HUES64 (cell line): ENCODE data around the gene OSBPL6.

Experiments
- H3K27ac ChIP-seq: 2 replicates; pipeline ENCODE4 v1.7.0; 2013; ENCODE audit warnings: low read depth, low read length, inconsistent platforms
- H3K27me3 ChIP-seq: 2 replicates; pipeline ENCODE4 v1.6.1; 2013; ENCODE audit warnings: mild to moderate bottlenecking, low read length; ENCODE audit not compliant: insufficient read depth
- H3K36me3 ChIP-seq: 2 replicates; pipeline ENCODE4 v1.6.1; 2013; ENCODE audit warnings: mild to moderate bottlenecking, low read length; ENCODE audit not compliant: insufficient read depth
- H3K4me1 ChIP-seq: 2 replicates; pipeline ENCODE4 v1.6.1; 2013; ENCODE audit warnings: mild to moderate bottlenecking, low read length, moderate library complexity; ENCODE audit not compliant: insufficient read depth
- H3K4me3 ChIP-seq: 2 replicates; pipeline ENCODE4 v1.5.1; 2013; ENCODE audit warnings: mild to moderate bottlenecking, low read length, moderate library complexity
- H3K9ac ChIP-seq: 2 replicates; pipeline ENCODE4 v1.6.1; 2013; ENCODE audit warnings: mild to moderate bottlenecking, low read depth, low read length
- H3K9me3 ChIP-seq: 2 replicates; pipeline ENCODE4 v1.6.1; 2013; ENCODE audit warnings: low read depth, low read length; ENCODE audit not compliant: insufficient read depth
- WGBS: fragments of 150-250, 120-280 bp; methylation state at CpG from one replicate; pipeline ENCODE4 v1.1.7; 2013; ENCODE audit warnings: missing lambda C conversion rate; 5-methylcytosine and 5-hydroxymethylcytosine counted together

Gene OSBPL6

DNA sequence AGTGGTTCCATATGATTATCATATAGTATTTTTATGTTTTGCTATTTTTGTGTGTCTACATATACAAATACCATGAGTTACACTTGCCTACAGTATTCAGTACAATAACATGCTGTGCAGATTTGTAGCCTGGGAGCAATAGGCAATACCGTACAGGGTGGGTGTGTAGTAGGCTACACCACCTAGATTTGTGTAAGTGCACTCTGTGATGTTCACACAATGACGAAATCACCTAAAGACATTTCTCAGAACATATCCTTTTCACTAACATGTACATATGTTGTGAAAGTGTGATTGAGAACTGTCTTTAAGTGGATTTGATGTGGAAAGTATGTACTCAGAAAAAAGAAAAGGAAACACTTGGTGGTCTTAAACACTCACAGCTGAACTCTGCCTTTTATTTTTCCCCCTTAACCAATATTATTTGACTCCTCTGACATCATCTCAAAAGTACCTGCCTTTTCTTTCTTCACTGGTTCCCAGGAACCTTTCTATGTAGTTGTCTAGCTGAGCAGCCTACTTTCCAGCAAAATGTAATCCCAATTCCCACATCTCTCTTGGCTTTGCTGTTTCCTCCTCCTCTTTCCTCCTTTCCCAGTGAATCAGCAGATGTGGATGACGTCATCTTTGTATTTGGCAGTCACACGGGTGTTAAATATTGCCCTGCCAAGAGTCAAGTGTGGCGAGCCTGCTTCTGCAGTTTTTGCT is 47.7 kb downstream of the OSBPL6 start:
- peaks cover 9% of the 10 kb centered on the region; the same call in 1 of the 2 replicates for H3K4me1 ChIP-seq
- 62% methylated on average over 4 of the region's 5 CpGs for WGBS
- no peaks in the 10 kb centered on the region for H3K27me3 ChIP-seq
- H3K27ac ChIP-seq = no peak overlapping the region
- no peak overlapping the region for H3K4me3 ChIP-seq
- H3K36me3 ChIP-seq = no peaks in the 10 kb centered on the region
- no peaks in the 10 kb centered on the region for H3K9me3 ChIP-seq
- no peak overlapping the region for H3K9ac ChIP-seq

DNA sequence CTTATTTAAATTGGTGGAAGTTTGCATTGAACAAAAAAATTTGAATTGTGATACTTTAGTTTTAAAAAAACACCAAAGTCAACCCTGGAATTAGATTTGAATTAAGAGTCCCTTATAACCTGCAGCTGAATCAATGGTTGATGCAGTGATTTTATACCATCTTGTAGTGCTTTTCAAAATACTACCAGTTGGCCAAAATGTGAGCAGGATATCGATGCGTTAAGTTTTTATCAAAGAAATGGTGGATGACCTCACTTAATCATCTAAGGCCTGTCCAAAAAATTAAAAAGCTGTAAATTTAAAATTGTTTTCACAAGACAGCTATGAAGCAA is 48.2 kb downstream of the OSBPL6 start:
- H3K4me1 ChIP-seq = peaks cover 9% of the 10 kb centered on the region; the same call in 1 of the 2 replicates
- H3K27me3 ChIP-seq = no peaks in the 10 kb centered on the region
- H3K9ac ChIP-seq = no peak overlapping the region
- no peaks in the 10 kb centered on the region for H3K9me3 ChIP-seq
- no peak overlapping the region for H3K27ac ChIP-seq
- WGBS = 97% methylated on average over 2 of the region's 2 CpGs
- H3K36me3 ChIP-seq = no peaks in the 10 kb centered on the region
- H3K4me3 ChIP-seq = no peak overlapping the region

DNA sequence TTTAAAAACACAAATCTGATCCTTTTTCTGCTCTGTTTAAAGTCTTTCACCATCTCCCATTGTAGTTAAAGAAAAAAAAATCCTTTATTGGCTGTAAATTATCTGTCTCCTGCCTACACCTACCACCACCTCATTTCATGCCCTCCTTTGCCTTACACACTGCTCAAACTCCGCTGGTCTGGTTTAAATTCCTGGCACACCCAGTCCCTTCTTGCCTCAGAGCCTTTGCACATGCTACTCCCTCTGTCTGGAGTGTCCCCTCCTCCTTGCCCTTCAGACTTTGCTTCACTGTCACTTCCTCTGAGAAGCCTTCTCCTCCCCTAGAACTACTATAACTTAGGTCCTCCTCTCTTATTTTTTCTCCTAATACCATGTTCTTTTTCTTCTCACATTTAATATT is 49.6 kb downstream of the OSBPL6 start:
- Histone ChIP-seq H3K9ac (no peak overlapping the region), H3K9me3 (no peaks in the 10 kb centered on the region), H3K27me3 (no peaks in the 10 kb centered on the region), H3K27ac (no peak overlapping the region), H3K4me1 (peaks cover 9% of the 10 kb centered on the region; the same call in 1 of the 2 replicates), H3K4me3 (no peak overlapping the region), H3K36me3 (no peaks in the 10 kb centered on the region)
- WGBS = 93% methylated on average over 1 of the region's 1 CpG

DNA sequence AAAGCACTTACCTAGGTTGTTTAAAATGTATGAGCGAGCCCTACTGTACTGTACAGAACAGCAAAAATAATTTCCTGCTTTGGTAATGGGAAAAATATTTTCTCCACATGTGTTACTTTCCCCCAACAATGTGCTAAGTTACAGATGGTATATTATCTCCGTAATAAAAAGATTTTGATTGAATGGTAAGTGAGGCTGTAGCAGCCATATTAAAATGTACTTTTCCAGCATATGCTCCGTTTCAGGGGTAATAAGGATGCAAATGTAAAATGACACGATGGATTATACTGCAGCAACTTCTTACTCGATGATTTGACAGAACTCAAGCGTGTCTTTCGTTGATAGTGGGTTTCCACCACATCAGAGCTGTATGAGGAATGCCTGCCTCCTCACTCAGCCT is 50.5 kb downstream of the OSBPL6 start:
- Histone ChIP-seq H3K36me3 (no peaks in the 10 kb centered on the region), H3K4me1 (peaks cover 9% of the 10 kb centered on the region; the same call in 1 of the 2 replicates), H3K4me3 (no peak overlapping the region), H3K9me3 (no peaks in the 10 kb centered on the region), H3K27ac (no peak overlapping the region), H3K9ac (no peak overlapping the region), H3K27me3 (no peaks in the 10 kb centered on the region)
- WGBS = 90% methylated on average over 7 of the region's 7 CpGs

DNA sequence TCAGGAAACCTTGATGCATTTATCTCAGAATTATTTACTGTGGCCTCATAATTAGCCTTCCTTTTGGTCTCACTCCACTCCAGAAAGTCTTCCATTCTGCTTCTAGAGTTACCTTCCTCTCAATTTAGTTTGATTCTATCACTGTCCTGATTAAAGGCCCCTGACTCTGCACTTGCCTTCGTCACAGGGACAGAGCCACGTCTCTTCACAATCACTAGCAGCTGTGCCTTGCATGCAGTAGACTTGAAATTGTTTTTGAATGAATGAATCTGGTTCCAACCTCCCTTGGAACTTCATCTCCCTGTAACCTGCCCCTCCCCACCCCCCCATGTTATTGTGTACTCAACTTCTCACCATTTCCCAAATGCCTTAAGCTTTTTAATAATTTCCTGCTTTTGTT is 52.4 kb downstream of the OSBPL6 start:
- Histone ChIP-seq H3K4me1 (peaks cover 9% of the 10 kb centered on the region; the same call in 1 of the 2 replicates), H3K27ac (no peak overlapping the region), H3K9ac (no peak overlapping the region), H3K27me3 (no peaks in the 10 kb centered on the region), H3K4me3 (no peak overlapping the region), H3K36me3 (no peaks in the 10 kb centered on the region), H3K9me3 (no peaks in the 10 kb centered on the region)
- 98% methylated on average over 2 of the region's 2 CpGs for WGBS

DNA sequence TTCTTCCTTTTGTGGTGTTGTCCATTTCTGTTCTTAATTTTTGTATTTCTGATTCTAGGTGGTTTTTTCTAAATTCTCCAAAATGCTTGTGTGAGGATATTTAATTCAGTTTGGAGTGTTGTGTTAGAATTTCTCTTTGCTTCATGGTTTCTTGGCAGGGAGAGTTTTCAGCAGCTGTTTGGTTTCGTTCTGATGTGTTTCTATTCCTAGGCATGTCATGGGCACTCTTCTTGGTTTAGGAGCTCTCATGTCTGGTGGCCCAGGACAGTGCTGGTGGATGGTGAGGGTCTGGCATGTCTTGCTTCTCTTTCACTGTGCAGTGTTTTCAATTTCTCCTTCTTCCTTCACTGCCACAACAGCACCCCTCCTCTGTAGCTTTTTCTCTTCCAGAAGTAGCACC is 52.9 kb downstream of the OSBPL6 start:
- H3K27ac ChIP-seq = no peak overlapping the region
- H3K36me3 ChIP-seq = no peaks in the 10 kb centered on the region
- no peak overlapping the region for H3K9ac ChIP-seq
- no peaks in the 10 kb centered on the region for H3K9me3 ChIP-seq
- H3K4me1 ChIP-seq = peaks cover 4% of the 10 kb centered on the region; the same call in 1 of the 2 replicates
- no peak overlapping the region for H3K4me3 ChIP-seq
- 83% methylated on average over 1 of the region's 1 CpG for WGBS
- no peaks in the 10 kb centered on the region for H3K27me3 ChIP-seq

DNA sequence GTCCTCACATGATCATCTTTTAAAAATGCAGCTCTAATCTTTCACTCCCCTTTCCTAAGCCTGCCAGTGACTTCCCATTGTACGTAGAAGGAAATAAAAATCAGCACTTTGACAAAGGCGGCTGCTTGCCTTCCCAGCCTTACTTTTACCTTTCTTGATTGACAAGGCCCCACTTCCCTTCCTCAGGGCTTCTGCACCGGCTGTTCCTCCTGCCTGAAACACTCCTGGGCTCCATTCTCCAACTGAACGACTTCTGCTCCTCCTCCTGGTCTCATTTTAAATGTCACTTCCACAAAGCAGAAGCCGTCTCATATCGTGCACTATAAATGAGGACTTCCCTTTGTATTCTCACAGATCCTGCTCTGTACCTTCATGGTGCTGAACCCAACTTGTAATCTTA is 56.1 kb downstream of the OSBPL6 start:
- no peaks in the 10 kb centered on the region for H3K27me3 ChIP-seq
- WGBS = 81% methylated on average over 6 of the region's 6 CpGs
- no peaks in the 10 kb centered on the region for H3K36me3 ChIP-seq
- H3K27ac ChIP-seq = no peak overlapping the region
- H3K9me3 ChIP-seq = no peaks in the 10 kb centered on the region
- H3K4me1 ChIP-seq = peaks cover 1% of the 10 kb centered on the region; the same call in 1 of the 2 replicates
- no peak overlapping the region for H3K9ac ChIP-seq
- H3K4me3 ChIP-seq = no peak overlapping the region

DNA sequence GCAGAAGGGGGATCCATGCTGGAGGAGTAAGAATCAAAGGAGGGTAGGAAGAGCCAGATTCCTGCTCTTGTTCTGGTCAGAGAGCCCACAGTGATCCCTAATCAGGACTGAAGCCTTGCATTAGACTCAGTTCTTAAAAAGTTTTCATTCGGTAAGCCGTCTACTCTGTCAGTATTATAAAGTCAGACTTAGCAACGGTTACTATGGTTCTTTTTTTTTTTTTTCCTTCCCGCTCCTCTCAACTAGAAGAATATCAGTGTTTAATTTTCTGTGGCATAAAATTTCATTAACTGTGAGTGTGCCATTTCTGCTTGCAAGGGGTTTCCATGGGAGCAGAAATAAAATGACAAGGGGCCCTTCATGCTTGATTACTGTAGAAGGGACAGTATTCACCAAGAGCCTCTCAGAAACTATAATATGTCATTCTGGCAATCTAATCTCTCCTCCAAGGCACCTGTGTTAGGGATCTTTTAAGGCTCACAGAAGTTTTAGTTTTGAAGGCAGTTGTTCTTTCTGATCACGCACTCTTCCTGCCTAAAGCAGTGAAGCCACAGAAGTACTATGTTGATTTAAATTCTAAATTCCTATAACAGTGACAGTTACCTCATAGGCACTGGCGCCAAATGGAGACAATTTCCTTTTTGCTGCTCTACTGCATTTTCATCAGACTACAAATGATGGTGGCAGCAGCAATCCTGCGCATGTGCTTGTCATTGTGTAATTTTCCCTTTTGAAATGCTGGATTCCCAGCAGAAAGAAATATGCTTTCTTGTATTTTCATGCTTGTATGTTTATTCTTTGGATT is 57.0 kb downstream of the OSBPL6 start:
- H3K9me3 ChIP-seq = no peaks in the 10 kb centered on the region
- no peaks in the 10 kb centered on the region for H3K27me3 ChIP-seq
- WGBS = 91% methylated on average over 6 of the region's 7 CpGs
- H3K36me3 ChIP-seq = no peaks in the 10 kb centered on the region
- H3K4me3 ChIP-seq = no peak overlapping the region
- H3K9ac ChIP-seq = no peak overlapping the region
- no peak overlapping the region for H3K27ac ChIP-seq
- H3K4me1 ChIP-seq = peaks cover 10% of the 10 kb centered on the region

DNA sequence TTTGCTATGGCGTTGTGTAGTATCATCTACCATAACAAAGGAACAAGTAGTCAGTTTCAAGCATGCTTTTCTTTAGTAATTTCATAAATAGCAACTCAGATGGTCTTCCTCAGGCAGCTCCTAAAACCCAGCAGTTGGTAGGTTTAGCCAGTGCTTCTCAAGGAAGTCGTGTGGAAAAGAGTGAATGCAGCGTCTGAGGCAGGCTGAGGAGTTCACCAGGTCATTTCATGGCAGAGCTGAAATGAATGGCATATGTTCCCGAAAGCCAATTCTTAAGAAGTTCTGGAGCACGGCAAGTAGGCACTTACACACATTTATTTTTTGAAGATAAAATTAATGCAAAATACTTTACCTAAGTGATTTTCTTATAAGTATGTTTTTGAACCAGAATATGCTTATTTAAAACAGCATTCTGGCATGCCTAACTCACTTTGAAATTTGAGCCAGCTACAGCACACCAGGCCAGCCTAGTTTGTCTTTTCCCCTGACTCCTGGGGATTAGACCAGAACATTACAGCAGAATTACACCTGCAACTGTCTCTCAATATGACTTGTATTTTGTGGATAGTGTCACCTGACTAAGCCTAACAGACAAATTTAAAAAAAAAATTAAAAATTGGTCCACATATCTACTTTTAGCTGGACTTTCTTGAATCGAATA is 62.2 kb downstream of the OSBPL6 start:
- 59% methylated on average over 6 of the region's 6 CpGs for WGBS
- Histone ChIP-seq H3K4me3 (no peak overlapping the region), H3K27me3 (no peaks in the 10 kb centered on the region), H3K9me3 (no peaks in the 10 kb centered on the region), H3K4me1 (peaks cover 17% of the 10 kb centered on the region), H3K36me3 (no peaks in the 10 kb centered on the region), H3K9ac (no peak overlapping the region), H3K27ac (no peak overlapping the region)

DNA sequence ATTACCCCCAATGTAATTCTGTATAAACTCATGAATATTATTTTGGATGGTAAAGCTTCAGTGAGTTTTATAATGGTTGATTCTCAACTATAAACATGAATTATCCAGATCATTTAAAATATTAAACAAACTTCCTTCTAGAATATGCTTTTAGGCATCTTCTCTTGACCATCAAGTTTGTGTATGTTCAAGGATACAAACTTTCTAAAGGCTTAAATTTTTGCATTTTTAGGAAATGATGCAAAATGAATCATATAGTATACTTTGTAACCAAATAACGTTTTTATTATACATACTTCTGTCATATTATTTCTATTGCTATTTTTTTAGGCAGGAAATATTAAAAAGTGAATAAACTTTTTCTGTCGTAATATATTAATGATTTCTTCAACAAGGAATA is 62.8 kb downstream of the OSBPL6 start:
- Histone ChIP-seq H3K27me3 (no peaks in the 10 kb centered on the region), H3K4me1 (peaks cover 17% of the 10 kb centered on the region), H3K4me3 (no peak overlapping the region), H3K36me3 (no peaks in the 10 kb centered on the region), H3K27ac (no peak overlapping the region), H3K9ac (no peak overlapping the region), H3K9me3 (no peaks in the 10 kb centered on the region)
- no CpG with 5 or more reads among the region's 2 CpGs for WGBS

DNA sequence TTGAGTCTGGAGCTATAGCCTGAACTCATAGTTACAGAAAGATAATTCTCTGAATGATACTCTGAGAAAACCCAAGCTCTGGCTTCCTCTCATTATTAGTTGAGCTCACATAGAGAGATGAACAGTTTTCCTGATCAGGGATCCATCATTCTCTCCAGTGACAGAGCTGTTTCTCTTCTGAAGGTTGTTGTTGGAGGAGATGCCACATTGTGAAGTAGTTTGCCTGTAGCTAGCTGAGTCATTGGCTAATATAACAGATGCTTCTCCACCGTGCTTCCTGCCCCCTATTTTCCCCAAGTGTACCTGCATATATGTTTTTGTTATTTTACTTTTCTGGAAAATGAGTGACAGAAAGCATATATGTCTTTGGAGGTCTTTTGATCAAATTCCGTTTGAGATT is 64.6 kb downstream of the OSBPL6 start:
- H3K4me3 ChIP-seq = no peak overlapping the region
- no peaks in the 10 kb centered on the region for H3K36me3 ChIP-seq
- H3K27ac ChIP-seq = no peak overlapping the region
- no peaks in the 10 kb centered on the region for H3K27me3 ChIP-seq
- H3K4me1 ChIP-seq = peaks cover 17% of the 10 kb centered on the region
- no peaks in the 10 kb centered on the region for H3K9me3 ChIP-seq
- H3K9ac ChIP-seq = no peak overlapping the region
- 81% methylated on average over 2 of the region's 2 CpGs for WGBS
